Measurements from ENCODE around the gene CLCNKB. TPM values are rescaled to one million over a fixed set of nuclear protein-coding genes. Genes with fewer than 3 reads are reported as not detected.
"Not testable (repeated sequence)": the region's sequence is repeated elsewhere in the genome, so short reads cannot be mapped to it uniquely, and the experiment has no call there.

CLCNKB gene
- total and polyA plus RNA-seq, 7 donors, result 0.04 to 0.71 (median 0.30) TPM; not detected in 3

DNA sequence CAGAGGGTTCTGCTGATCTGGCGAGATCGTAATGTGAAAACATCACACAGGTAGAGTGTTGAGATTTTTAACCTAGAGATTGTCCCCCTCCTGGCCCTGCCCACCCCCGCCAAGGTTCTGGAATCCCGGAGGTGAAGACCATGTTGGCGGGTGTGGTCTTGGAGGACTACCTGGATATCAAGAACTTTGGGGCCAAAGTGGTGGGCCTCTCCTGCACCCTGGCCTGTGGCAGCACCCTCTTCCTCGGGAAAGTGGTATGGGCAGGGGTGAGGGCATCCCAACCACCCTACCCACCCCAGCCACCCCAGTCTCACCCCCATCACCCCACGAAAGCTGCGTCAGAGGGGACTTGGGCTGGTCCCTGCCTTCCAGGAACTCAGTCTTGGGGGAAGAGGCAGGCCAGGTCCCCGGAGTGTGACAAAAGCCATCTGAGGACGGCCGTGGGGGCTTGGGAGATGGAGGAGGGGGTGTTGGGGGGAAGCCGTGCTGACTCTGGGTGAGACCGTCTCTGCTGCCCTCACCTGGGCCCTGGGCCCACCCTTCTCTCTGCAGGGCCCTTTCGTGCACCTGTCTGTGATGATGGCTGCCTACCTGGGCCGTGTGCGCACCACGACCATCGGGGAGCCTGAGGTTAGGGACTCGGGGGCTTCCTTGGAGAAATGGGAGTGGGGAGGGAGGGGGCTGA is 4.4 kb downstream of the CLCNKB start:
- intact Hi-C loops (cut with DNase I), result no loop called here
- H3K9me3 ChIP-seq, result no peaks in the 10 kb centered on the region
- H3K4me1 ChIP-seq, result peaks cover 0 to 9% (median 7%) of the 10 kb centered on the region in 4 donors
- H3K27ac ChIP-seq, result no peak overlapping the region
- no peaks in the 10 kb centered on the region for H3K36me3 ChIP-seq
- 72 to 76% methylated on average over 19 of the region's 19 CpGs for WGBS, 2 donors
- H3K27me3 ChIP-seq, result no peaks in the 10 kb centered on the region
- DNase-seq, result peak; percentile 64
- peak overlapping the region in 3 of 4 donors; percentile 42 to 54 (median 46) for H3K4me3 ChIP-seq
- no peak for TF ChIP-seq CTCF (IDR thresholded peaks at IDR 0.05)
- TF ChIP-seq EP300 (IDR thresholded peaks at IDR 0.05), result no peak

DNA sequence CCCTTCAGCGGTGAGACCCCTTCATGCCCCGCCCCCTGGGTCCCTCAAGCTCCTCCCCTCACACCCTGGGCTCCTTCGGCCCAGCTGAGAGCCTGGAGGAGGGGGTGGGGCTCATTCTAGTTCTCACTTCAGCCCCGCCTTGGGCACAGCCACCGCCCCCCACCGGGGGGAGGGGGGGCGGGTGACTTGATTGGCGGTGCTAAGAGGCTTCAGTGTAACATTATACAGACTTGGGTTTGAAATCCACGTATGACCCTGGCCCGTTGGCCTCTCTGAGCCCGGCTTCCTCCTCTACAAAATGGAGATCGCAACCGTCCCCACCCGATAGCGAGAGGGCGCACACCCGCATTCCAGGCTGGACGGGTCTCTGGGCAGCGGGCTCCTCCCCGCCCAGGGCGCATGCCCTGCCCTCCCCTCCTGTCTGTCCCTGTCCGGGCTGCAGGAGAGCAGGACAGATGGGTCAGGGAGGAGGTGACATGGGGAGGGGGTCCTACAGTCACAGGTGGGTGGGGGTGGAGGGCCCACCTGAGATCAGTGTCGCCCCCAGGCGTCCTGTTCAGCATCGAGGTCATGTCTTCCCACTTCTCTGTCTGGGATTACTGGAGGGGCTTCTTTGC is 5.1 kb downstream of the CLCNKB start:
- no peaks in the 10 kb centered on the region for H3K9me3 ChIP-seq
- WGBS, 2 donors, result 3% methylated on average over 25 of the region's 25 CpGs
- peak; percentile 76 for DNase-seq
- peaks cover 0 to 9% (median 7%) of the 10 kb centered on the region in 4 donors for H3K4me1 ChIP-seq
- H3K27me3 ChIP-seq, result no peaks in the 10 kb centered on the region
- no peaks in the 10 kb centered on the region for H3K36me3 ChIP-seq
- peak overlapping the region in 1 of 4 donors; percentile 16 for H3K27ac ChIP-seq
- peak overlapping the region; percentile 23 to 54 (median 44) for H3K4me3 ChIP-seq
- intact Hi-C loops (cut with DNase I), result no loop called here
- no peak for TF ChIP-seq CTCF (IDR thresholded peaks at IDR 0.05)
- no peak for TF ChIP-seq POLR2AphosphoS5 (IDR thresholded peaks at IDR 0.05)
- TF ChIP-seq POLR2A (IDR thresholded peaks at IDR 0.05), result no peak
- TF ChIP-seq EP300 (IDR thresholded peaks at IDR 0.05), result no peak

DNA sequence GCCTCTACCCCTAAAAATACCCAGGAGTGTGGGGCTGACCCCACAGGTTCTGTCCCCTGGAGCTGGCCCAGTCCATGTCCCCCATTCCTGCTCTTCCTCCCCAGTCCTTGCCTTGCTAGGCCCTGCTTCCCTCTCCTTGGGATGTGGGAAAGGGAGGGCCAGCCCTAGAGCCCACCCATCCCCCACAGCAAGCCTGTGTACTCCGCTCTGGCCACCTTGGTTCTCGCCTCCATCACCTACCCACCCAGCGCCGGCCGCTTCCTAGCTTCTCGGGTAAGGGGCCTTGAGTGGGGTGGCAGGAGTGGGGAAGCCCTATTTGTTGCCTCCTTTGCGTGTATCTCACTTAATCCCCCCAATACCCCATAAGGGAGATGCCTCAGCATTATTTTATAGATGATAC is 6.7 kb downstream of the CLCNKB start:
- TF ChIP-seq CTCF (IDR thresholded peaks at IDR 0.05) (no peak), POLR2A (IDR thresholded peaks at IDR 0.05) (no peak), EP300 (IDR thresholded peaks at IDR 0.05) (no peak), POLR2AphosphoS5 (IDR thresholded peaks at IDR 0.05) (no peak)
- H3K27me3 ChIP-seq, result no peaks in the 10 kb centered on the region
- no peak overlapping the region for H3K27ac ChIP-seq
- intact Hi-C loops (cut with DNase I), result no loop called here
- WGBS, 2 donors, result 89 to 90% methylated on average over 7 of the region's 7 CpGs
- DNase-seq, result no peak
- no peaks in the 10 kb centered on the region for H3K9me3 ChIP-seq
- H3K4me3 ChIP-seq, result no peak overlapping the region
- H3K36me3 ChIP-seq, result no peaks in the 10 kb centered on the region
- H3K4me1 ChIP-seq, result peaks cover 0 to 9% (median 7%) of the 10 kb centered on the region in 4 donors

- 87 to 91% methylated on average over 3 of the region's 3 CpGs for WGBS, 2 donors
- H3K9me3 ChIP-seq, result no peaks in the 10 kb centered on the region
- H3K27me3 ChIP-seq, result no peaks in the 10 kb centered on the region
- H3K4me1 ChIP-seq, result peaks cover 0 to 9% (median 7%) of the 10 kb centered on the region in 4 donors
- H3K27ac ChIP-seq, result no peak overlapping the region
- no peak for DNase-seq
- no peak overlapping the region for H3K4me3 ChIP-seq
- intact Hi-C loops (cut with DNase I), result no loop called here
- no peaks in the 10 kb centered on the region for H3K36me3 ChIP-seq
- TF ChIP-seq CTCF (IDR thresholded peaks at IDR 0.05), result no peak
- no peak for TF ChIP-seq POLR2A (IDR thresholded peaks at IDR 0.05)
- TF ChIP-seq POLR2AphosphoS5 (IDR thresholded peaks at IDR 0.05), result no peak
- no peak for TF ChIP-seq EP300 (IDR thresholded peaks at IDR 0.05)
Observed at GRCh38 chr1:16051039-16051438, 7.5 kb downstream of the CLCNKB start.

GRCh38 chr1:16051949-16052348 is 8.4 kb downstream of the CLCNKB start:
- H3K36me3 ChIP-seq; H3K9me3 ChIP-seq; H3K27ac ChIP-seq; H3K4me3 ChIP-seq; H3K4me1 ChIP-seq; intact Hi-C loops (cut with DNase I); H3K27me3 ChIP-seq; DNase-seq: not testable (repeated sequence)
- 89 to 90% methylated on average over 12 of the region's 12 CpGs for WGBS, 2 donors

Measured in sigmoid colon (tissue), 7 donors.